SU-DHL-6 (cell line): Measurements from ENCODE around the gene FBXW7.

Source experiments
- CTCF ChIP-seq: fragments of 200-600 bp; sonication (generic); IDR thresholded peaks from one replicate; pipeline ENCODE4 v1.5.1; 2017; ENCODE audit warnings: antibody characterized with exemption, mild to moderate bottlenecking, low read length, moderate library complexity; ENCODE audit not compliant: insufficient read depth, poor library complexity, severe bottlenecking
- EZH2phosphoT487 ChIP-seq: fragments of 200-600 bp; sonication (generic), shearing (Covaris generic); conservative IDR thresholded peaks from 2 replicates; pipeline ENCODE4 v1.6.1; 2018; ENCODE audit warnings: mild to moderate bottlenecking, antibody characterized with exemption, low read length, moderate library complexity, mixed read lengths

GRCh38 chr4:152390216-152390615 lies 145.7 kb downstream of the FBXW7 start:
- no peak for TF ChIP-seq CTCF
- TF ChIP-seq EZH2phosphoT487 = no peak
